ENCODE results near the gene OBP2A.

Gene OBP2A

GRCh38 chr9:135506327-135507103 is 39.4 kb upstream of the OBP2A start:
- H2AFZ ChIP-seq (ENCODE audit: low read length), result no peak overlapping the region
- H3K9ac ChIP-seq (ENCODE audit: low read length), result no peak overlapping the region
- TF ChIP-seq, protein P1, sequence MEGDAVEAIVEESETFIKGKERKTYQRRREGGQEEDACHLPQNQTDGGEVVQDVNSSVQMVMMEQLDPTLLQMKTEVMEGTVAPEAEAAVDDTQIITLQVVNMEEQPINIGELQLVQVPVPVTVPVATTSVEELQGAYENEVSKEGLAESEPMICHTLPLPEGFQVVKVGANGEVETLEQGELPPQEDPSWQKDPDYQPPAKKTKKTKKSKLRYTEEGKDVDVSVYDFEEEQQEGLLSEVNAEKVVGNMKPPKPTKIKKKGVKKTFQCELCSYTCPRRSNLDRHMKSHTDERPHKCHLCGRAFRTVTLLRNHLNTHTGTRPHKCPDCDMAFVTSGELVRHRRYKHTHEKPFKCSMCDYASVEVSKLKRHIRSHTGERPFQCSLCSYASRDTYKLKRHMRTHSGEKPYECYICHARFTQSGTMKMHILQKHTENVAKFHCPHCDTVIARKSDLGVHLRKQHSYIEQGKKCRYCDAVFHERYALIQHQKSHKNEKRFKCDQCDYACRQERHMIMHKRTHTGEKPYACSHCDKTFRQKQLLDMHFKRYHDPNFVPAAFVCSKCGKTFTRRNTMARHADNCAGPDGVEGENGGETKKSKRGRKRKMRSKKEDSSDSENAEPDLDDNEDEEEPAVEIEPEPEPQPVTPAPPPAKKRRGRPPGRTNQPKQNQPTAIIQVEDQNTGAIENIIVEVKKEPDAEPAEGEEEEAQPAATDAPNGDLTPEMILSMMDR (IDR thresholded peaks at IDR 0.05; ENCODE audit: low read length), result no peak
- TF ChIP-seq EZH2 (IDR thresholded peaks at IDR 0.05; ENCODE audit: borderline replicate concordance, low read length), result no peak

DNA sequence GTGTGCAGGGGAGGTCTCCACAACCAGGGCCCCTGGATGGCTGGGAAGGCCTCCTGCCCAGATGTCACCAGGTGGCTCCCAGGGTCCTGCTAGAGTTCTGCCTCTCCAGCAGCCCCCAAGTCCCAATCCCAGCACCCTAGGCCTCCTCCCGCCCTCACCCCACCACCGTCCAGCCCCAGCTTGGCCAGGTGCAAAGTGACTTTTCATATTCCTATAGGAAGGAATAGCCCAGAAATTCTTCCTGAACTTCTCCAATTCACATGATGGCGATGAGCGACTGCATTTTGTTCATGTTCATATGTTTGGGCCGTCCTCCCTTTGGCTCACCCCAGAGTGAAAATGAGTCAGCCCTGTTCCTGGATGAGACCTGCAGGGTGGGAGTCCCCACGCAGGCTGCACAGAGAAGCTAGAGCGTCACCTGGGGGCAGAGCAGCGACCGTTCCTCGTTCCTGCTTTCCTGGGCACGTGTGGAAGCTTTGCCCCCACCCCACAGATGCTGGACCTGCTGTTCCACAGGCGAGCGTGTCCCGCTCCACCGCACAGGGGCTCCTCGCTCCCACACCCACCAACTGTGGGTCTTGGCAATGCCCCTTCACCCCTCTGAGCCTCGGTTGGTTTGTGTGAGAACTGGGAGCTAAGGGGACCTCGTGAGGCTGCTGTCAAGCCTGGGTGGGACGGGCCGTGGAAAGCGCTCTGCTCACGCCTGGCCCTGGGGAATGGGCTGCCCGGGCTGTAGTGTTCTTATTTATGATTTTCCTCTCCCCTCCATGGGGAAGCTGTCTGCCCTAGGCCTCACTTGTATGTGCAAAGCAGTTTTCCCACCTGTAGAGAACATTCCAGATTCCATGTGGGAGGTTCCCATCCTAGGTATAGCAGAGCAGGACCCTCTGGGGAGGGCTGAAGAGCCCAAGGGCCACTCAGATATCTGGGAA is 38.6 kb upstream of the OBP2A start:
- no peak overlapping the region for H2AFZ ChIP-seq (ENCODE audit: low read length)
- H3K9me2 ChIP-seq (ENCODE audit: low read depth, low read length), result no peaks in the 10 kb centered on the region
- H3K9ac ChIP-seq (ENCODE audit: low read length), result no peak overlapping the region
- no peak overlapping the region for H3K4me2 ChIP-seq (ENCODE audit: low read length)
- TF ChIP-seq EZH2 (IDR thresholded peaks at IDR 0.05; ENCODE audit: borderline replicate concordance, low read length), result no peak
- TF ChIP-seq, protein P1 (IDR thresholded peaks at IDR 0.05; ENCODE audit: low read length), result no peak
- no peaks in the 10 kb centered on the region for H3K79me2 ChIP-seq (ENCODE audit: insufficient read depth, low read length)
- H3K9me3 ChIP-seq (ENCODE audit: low read length), result peaks cover 6% of the 10 kb centered on the region; the same call in 1 of the 2 replicates
- no peaks in the 10 kb centered on the region for H3F3A ChIP-seq (ENCODE audit: insufficient read depth, low read length)
- H3K4me3 ChIP-seq (ENCODE audit: low read depth, low read length, poor library complexity, severe bottlenecking), result no peak overlapping the region
- H3K36me3 ChIP-seq (ENCODE audit: insufficient read depth, low read length), result peaks cover 29% of the 10 kb centered on the region
- H3K27me3 ChIP-seq (ENCODE audit: insufficient read depth, low read length), result peaks cover 5% of the 10 kb centered on the region; the same call in 1 of the 2 replicates
- H3K4me1 ChIP-seq (ENCODE audit: insufficient read depth, low read length, severe bottlenecking), result no peaks in the 10 kb centered on the region
- no peaks in the 10 kb centered on the region for H4K20me1 ChIP-seq (ENCODE audit: insufficient read depth, low read length)
- H3K27ac ChIP-seq (ENCODE audit: low read depth, low read length, poor library complexity, severe bottlenecking), result no peak overlapping the region

More at GRCh38 chr9:135506327-135507103, 39.4 kb upstream of the OBP2A start:
- Histone ChIP-seq H3K27ac (ENCODE audit: low read depth, low read length, poor library complexity, severe bottlenecking) (no peak overlapping the region), H3K9me2 (ENCODE audit: low read depth, low read length) (no peaks in the 10 kb centered on the region), H4K20me1 (ENCODE audit: insufficient read depth, low read length) (no peaks in the 10 kb centered on the region), H3K36me3 (ENCODE audit: insufficient read depth, low read length) (peaks cover 35% of the 10 kb centered on the region), H3K79me2 (ENCODE audit: insufficient read depth, low read length) (no peaks in the 10 kb centered on the region), H3F3A (ENCODE audit: insufficient read depth, low read length) (no peaks in the 10 kb centered on the region), H3K9me3 (ENCODE audit: low read length) (peaks cover 6% of the 10 kb centered on the region; the same call in 1 of the 2 replicates), H3K4me1 (ENCODE audit: insufficient read depth, low read length, severe bottlenecking) (peaks cover 6% of the 10 kb centered on the region), H3K4me2 (ENCODE audit: low read length) (no peak overlapping the region), H3K27me3 (ENCODE audit: insufficient read depth, low read length) (peaks cover 5% of the 10 kb centered on the region; the same call in 1 of the 2 replicates), H3K4me3 (ENCODE audit: low read depth, low read length, poor library complexity, severe bottlenecking) (no peak overlapping the region)

DNA sequence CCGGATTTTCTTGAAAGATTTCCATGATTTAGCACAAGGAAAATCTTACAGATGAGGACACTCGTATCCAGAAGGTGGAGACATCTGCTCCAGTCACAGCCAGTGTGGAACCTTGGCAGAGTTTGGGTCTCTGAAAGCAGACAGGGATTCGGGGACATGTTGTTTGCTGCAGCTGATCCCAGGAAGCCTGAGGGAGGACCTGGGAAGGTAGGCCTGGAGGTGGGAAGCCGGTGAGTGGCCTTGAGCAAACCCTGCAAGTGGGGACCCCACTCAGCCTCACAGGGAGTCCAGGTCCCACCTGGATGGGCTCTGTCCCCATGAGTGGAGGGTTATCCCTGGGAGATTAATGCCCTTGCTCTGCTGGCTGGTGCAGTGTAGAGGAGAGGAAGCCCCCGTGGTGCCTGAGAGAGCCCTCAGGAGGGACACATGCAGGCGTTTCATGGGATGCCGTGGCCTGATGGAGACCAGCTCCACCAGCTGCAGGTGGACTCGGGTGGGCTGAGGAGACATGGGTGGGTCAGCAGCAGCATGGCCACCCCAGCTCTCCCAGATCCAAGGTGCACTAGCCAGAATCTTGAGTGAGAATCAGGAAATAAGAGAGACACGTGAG is 37.6 kb upstream of the OBP2A start:
- peaks cover 20% of the 10 kb centered on the region for H3K36me3 ChIP-seq (ENCODE audit: insufficient read depth, low read length)
- H3F3A ChIP-seq (ENCODE audit: insufficient read depth, low read length), result no peaks in the 10 kb centered on the region
- no peaks in the 10 kb centered on the region for H3K79me2 ChIP-seq (ENCODE audit: insufficient read depth, low read length)
- peaks cover 6% of the 10 kb centered on the region; the same call in 1 of the 2 replicates for H3K9me3 ChIP-seq (ENCODE audit: low read length)
- H4K20me1 ChIP-seq (ENCODE audit: insufficient read depth, low read length), result no peaks in the 10 kb centered on the region
- no peaks in the 10 kb centered on the region for H3K9me2 ChIP-seq (ENCODE audit: low read depth, low read length)
- H3K4me3 ChIP-seq (ENCODE audit: low read depth, low read length, poor library complexity, severe bottlenecking), result no peak overlapping the region
- H2AFZ ChIP-seq (ENCODE audit: low read length), result no peak overlapping the region
- H3K27ac ChIP-seq (ENCODE audit: low read depth, low read length, poor library complexity, severe bottlenecking), result no peak overlapping the region
- H3K9ac ChIP-seq (ENCODE audit: low read length), result no peak overlapping the region
- peaks cover 5% of the 10 kb centered on the region; the same call in 1 of the 2 replicates for H3K27me3 ChIP-seq (ENCODE audit: insufficient read depth, low read length)
- TF ChIP-seq EZH2 (IDR thresholded peaks at IDR 0.05; ENCODE audit: borderline replicate concordance, low read length), result no peak
- TF ChIP-seq, protein P1 (IDR thresholded peaks at IDR 0.05; ENCODE audit: low read length), result no peak
- no peaks in the 10 kb centered on the region for H3K4me1 ChIP-seq (ENCODE audit: insufficient read depth, low read length, severe bottlenecking)
- no peak overlapping the region for H3K4me2 ChIP-seq (ENCODE audit: low read length)

All from OCI-LY1 (cell line).